ENCODE measurements around the gene TMEM254. TPM values are rescaled to one million over a fixed set of nuclear protein-coding genes. Genes with fewer than 3 reads are reported as not detected.

Gene TMEM254
- total and polyA plus RNA-seq, 2 experiments from 2014 or later = 21.1 to 21.5 TPM

- Histone ChIP-seq H3K4me3 (no peak overlapping the region), H3K9me2 (ENCODE audit: insufficient read depth) (no peaks in the 10 kb centered on the region; the same call in 1 of the 2 replicates), H3K27ac (ENCODE audit: low read depth) (no peak overlapping the region), H2AFZ (no peak overlapping the region), H3K27me3 (ENCODE audit: insufficient read depth) (no peaks in the 10 kb centered on the region), H3F3A (replicated peaks; ENCODE audit: low read depth) (no peaks in the 10 kb centered on the region), H3K4me1 (ENCODE audit: insufficient read depth) (no peaks in the 10 kb centered on the region), H4K20me1 (replicated peaks; ENCODE audit: insufficient read depth) (no peaks in the 10 kb centered on the region), H3K4me2 (no peak overlapping the region), H3K79me2 (replicated peaks; ENCODE audit: insufficient read depth) (no peaks in the 10 kb centered on the region), H3K36me3 (ENCODE audit: insufficient read depth) (no peaks in the 10 kb centered on the region)
- Mint-ChIP-seq H3K27me3 (ENCODE audit: insufficient read depth, low read depth, poor library complexity) (peaks cover 3% of the 10 kb centered on the region), H3K4me3 (no peak overlapping the region), H3K4me1 (no peaks in the 10 kb centered on the region; the same call in 2 of the 3 replicates), H3K36me3 (ENCODE audit: low read depth) (no peaks in the 10 kb centered on the region), H3K9me3 (no peaks in the 10 kb centered on the region; the same call in 1 of the 3 replicates), H3K27ac (no peak overlapping the region)
- ATAC-seq (no peak), DNase-seq (ENCODE audit: low spot score) (no peak)
- TF ChIP-seq STAT1 (IDR thresholded peaks at IDR 0.05; ENCODE audit: unreplicated experiment) = no peak
- no peak for TF ChIP-seq POLR2AphosphoS5 (IDR thresholded peaks at IDR 0.05; ENCODE audit: low read depth)
- TF ChIP-seq REST (IDR thresholded peaks at IDR 0.05; ENCODE audit: unreplicated experiment) = no peak
- TF ChIP-seq ZNF114 (CRISPR knock-in tag; IDR thresholded peaks at IDR 0.05) = no peak
- no peak for TF ChIP-seq CREB1 (CRISPR knock-in tag; IDR thresholded peaks at IDR 0.05; ENCODE audit: low read depth)
- no peak for TF ChIP-seq EZH2 (IDR thresholded peaks at IDR 0.05; ENCODE audit: low read depth, unreplicated experiment)
- no peak for TF ChIP-seq CTCF (conservative IDR thresholded peaks at IDR 0.05; ENCODE audit: low read depth in 2 of 2)
- no peak for TF ChIP-seq ETS1 (IDR thresholded peaks at IDR 0.05)
- TF ChIP-seq ZNF331 (CRISPR knock-in tag; IDR thresholded peaks at IDR 0.05; ENCODE audit: low read depth) = no peak
- no peak for TF ChIP-seq ZNF462 (CRISPR knock-in tag; IDR thresholded peaks at IDR 0.05)
- no peak for TF ChIP-seq NANOG (IDR thresholded peaks at IDR 0.05; ENCODE audit: borderline replicate concordance)
- TF ChIP-seq EZH2phosphoT487 (IDR thresholded peaks at IDR 0.05; ENCODE audit: unreplicated experiment) = no peak
Measured at GRCh38 chr10:80122110-80122710, 43.7 kb downstream of the TMEM254 start.
